GM21447 (cell line): ENCODE results near the gene KDM4C.

Experiments
- ATAC-seq: cut with Tn5 transposase; IDR thresholded peaks from one replicate; pipeline ENCODE4 v1.9.1; 2021; ENCODE audit not compliant: unreplicated experiment

KDM4C gene

GRCh38 chr9:7125231-7125630 lies 367.5 kb downstream of the KDM4C start:
- no peak for ATAC-seq

- ATAC-seq: no peak
Measured at GRCh38 chr9:7129391-7129790, 371.6 kb downstream of the KDM4C start.

- ATAC-seq: no peak
Measured at GRCh38 chr9:7130266-7130820, 372.6 kb downstream of the KDM4C start.

GRCh38 chr9:7132605-7133004 lies 374.8 kb downstream of the KDM4C start:
- ATAC-seq: no peak

- ATAC-seq: no peak
Measured at GRCh38 chr9:7135735-7136134, 378.0 kb downstream of the KDM4C start.

- ATAC-seq: no peak
Measured at GRCh38 chr9:7137040-7137439, 379.3 kb downstream of the KDM4C start.

GRCh38 chr9:7137571-7137970 lies 379.8 kb downstream of the KDM4C start:
- no peak for ATAC-seq

- ATAC-seq: no peak
Measured at GRCh38 chr9:7139886-7140285, 382.1 kb downstream of the KDM4C start.

- ATAC-seq: no peak
Measured at GRCh38 chr9:7140401-7140800, 382.6 kb downstream of the KDM4C start.

- ATAC-seq: no peak
Measured at GRCh38 chr9:7143645-7144200, 385.9 kb downstream of the KDM4C start.

- ATAC-seq: no peak
Measured at GRCh38 chr9:7144265-7145046, 386.7 kb downstream of the KDM4C start.

- no peak for ATAC-seq
Measured at GRCh38 chr9:7145361-7146069, 387.7 kb downstream of the KDM4C start.

- no peak for ATAC-seq
Measured at GRCh38 chr9:7146582-7146981, 388.8 kb downstream of the KDM4C start.

GRCh38 chr9:7147121-7148090 lies 389.6 kb downstream of the KDM4C start:
- no peak for ATAC-seq

GRCh38 chr9:7148243-7148765 lies 390.5 kb downstream of the KDM4C start:
- no peak for ATAC-seq

- no peak for ATAC-seq
Measured at GRCh38 chr9:7149258-7149657, 391.5 kb downstream of the KDM4C start.

- ATAC-seq: peak; percentile 77
Measured at GRCh38 chr9:7150153-7150890, 392.5 kb downstream of the KDM4C start.

GRCh38 chr9:7153134-7153533 lies 395.4 kb downstream of the KDM4C start:
- no peak for ATAC-seq

- ATAC-seq: no peak
Measured at GRCh38 chr9:7153566-7153965, 395.8 kb downstream of the KDM4C start.
